Caco-2 (cell line): ENCODE results near the gene GPC6. TPM values are rescaled to one million over a fixed set of nuclear protein-coding genes. Genes with fewer than 3 reads are reported as not detected.

Experiments used
- BruUV-seq: library from RNA; stranded (reverse); fragments of 400-500 nt; replicated peaks from 2 replicates; lab custom pipeline; 2021; lab: Mats Ljungman, UMichigan
- CTCF ChIA-PET: fragments of 300-600 bp; sonication (Branson Sonifier 250); formaldehyde crosslinking; loops from one replicate; lab custom pipeline; 2022; ENCODE audit warnings: antibody characterized with exemption; lab: Charles Lee
- POLR2A ChIA-PET: fragments of 300-600 bp; sonication (Branson Sonifier 250); formaldehyde crosslinking; loops from one replicate; lab custom pipeline; 2022; ENCODE audit warnings: antibody characterized with exemption; lab: Charles Lee
- DNase-seq, 2 experiments: peaks; one replicate each; pipeline versions ENCODE4 v3.0.0 to v3.0.0-alpha.2; 2020 to 2022
- H3K27me3 ChIP-seq: replicated peaks from 2 replicates; pipeline ENCODE4 v1.6.0; 2011; ENCODE audit warnings: low read length; ENCODE audit not compliant: control insufficient read depth, insufficient read depth
- H3K36me3 ChIP-seq: 2 replicates; pipeline ENCODE4 v1.5.1; 2011; ENCODE audit warnings: low read length; ENCODE audit not compliant: control insufficient read depth, insufficient read depth
- H3K4me1 ChIP-seq: fragments of 250-450 bp; sonication (Bioruptor Pico); 2 replicates; pipeline ENCODE4 v1.5.1; 2020; ENCODE audit warnings: mild to moderate bottlenecking
- H3K4me3 ChIP-seq: 2 replicates; pipeline ENCODE4 v1.5.1; 2011; ENCODE audit warnings: low read depth, mild to moderate bottlenecking, control low read depth, low read length
- H3K9me3 ChIP-seq: fragments of 250-450 bp; sonication (Bioruptor Pico); 2 replicates; pipeline ENCODE4 v1.5.1; 2020; ENCODE audit warnings: mild to moderate bottlenecking, moderate library complexity
- H3K27ac Mint-ChIP-seq: one replicate; pipeline ENCODE4 v1.8.0; 2022; ENCODE audit warnings: mixed read lengths; ENCODE audit not compliant: unreplicated experiment
- H3K27me3 Mint-ChIP-seq: one replicate; pipeline ENCODE4 v1.8.0; 2022; ENCODE audit warnings: mixed read lengths; ENCODE audit not compliant: insufficient read depth, unreplicated experiment
- H3K36me3 Mint-ChIP-seq: one replicate; pipeline ENCODE4 v1.8.0; 2022; ENCODE audit warnings: mild to moderate bottlenecking, mixed read lengths; ENCODE audit not compliant: insufficient read depth, unreplicated experiment
- H3K4me1 Mint-ChIP-seq: one replicate; pipeline ENCODE4 v1.8.0; 2022; ENCODE audit warnings: low read depth, mixed read lengths; ENCODE audit not compliant: unreplicated experiment
- H3K4me3 Mint-ChIP-seq: one replicate; pipeline ENCODE4 v1.8.0; 2022; ENCODE audit warnings: mild to moderate bottlenecking, moderate library complexity, mixed read lengths; ENCODE audit not compliant: unreplicated experiment
- H3K9me3 Mint-ChIP-seq: one replicate; pipeline ENCODE4 v1.8.0; 2022; ENCODE audit warnings: mixed read lengths; ENCODE audit not compliant: unreplicated experiment
- intact Hi-C: fragments of 100-400 bp; cut with micrococcal nuclease; formaldehyde crosslinking; loops from one replicate; pipeline ENCODE4 v1.10.0; 2022; ENCODE audit not compliant: unreplicated experiment
- total RNA-seq: library from RNA; stranded (reverse); gene quantifications from 2 replicates; pipeline ENCODE4 v1.2.3, GENCODE V29; 2022
- TF ChIP-seq, protein P1 (sequence below), 2 experiments: fragments of 200-600 bp in 1 of 2; IDR thresholded peaks; 1 replicate in 1 of 2; 2 replicates in 1 of 2; pipeline versions ENCODE4 v1.5.1 to v1.8.0; 2011 to 2022; ENCODE audit warnings: antibody characterized with exemption in 1 of 2, control low read depth in 1 of 2, inconsistent platforms in 1 of 2, low read depth in 1 of 2, low read length in 1 of 2, mild to moderate bottlenecking in 1 of 2, moderate library complexity in 1 of 2; ENCODE audit not compliant: insufficient read depth in 1 of 2, severe bottlenecking in 1 of 2, unreplicated experiment in 1 of 2

The GPC6 gene
- total RNA-seq, 1 experiment from 2014 or later: 0.16 TPM

DNA sequence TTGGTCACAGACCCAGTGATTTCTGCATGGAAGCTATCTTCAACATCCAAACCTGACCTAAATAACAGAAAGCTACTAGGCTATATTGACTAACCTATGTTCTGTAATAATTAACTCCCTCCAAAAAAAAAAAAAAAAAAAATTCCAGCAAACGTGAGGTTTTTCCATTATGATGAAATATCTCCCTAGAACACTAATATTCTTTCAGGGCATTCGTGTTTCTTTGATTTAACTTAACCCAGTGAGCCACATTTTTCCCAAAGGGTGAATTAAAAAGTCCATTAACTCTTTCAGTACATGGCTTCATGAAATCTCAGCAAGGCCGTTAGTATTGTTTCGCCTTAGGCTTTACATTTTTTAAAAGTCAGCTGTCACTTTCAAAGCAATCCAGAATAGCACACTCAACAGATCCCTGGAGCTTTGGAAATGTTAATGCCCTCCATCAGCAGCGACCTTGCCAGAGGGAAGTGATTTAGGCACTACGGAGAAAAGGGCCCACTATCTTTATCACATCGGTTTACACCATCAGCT is 1077.1 kb downstream of the GPC6 start:
- peaks cover 7% of the 10 kb centered on the region for H3K27me3 Mint-ChIP-seq
- ChIA-PET CTCF (no interaction called here), POLR2A (no interaction called here)
- Histone ChIP-seq H3K27me3 (no peaks in the 10 kb centered on the region), H3K36me3 (no peaks in the 10 kb centered on the region), H3K4me3 (no peak overlapping the region), H3K9me3 (no peaks in the 10 kb centered on the region), H3K4me1 (no peaks in the 10 kb centered on the region)
- TF ChIP-seq, protein P1, sequence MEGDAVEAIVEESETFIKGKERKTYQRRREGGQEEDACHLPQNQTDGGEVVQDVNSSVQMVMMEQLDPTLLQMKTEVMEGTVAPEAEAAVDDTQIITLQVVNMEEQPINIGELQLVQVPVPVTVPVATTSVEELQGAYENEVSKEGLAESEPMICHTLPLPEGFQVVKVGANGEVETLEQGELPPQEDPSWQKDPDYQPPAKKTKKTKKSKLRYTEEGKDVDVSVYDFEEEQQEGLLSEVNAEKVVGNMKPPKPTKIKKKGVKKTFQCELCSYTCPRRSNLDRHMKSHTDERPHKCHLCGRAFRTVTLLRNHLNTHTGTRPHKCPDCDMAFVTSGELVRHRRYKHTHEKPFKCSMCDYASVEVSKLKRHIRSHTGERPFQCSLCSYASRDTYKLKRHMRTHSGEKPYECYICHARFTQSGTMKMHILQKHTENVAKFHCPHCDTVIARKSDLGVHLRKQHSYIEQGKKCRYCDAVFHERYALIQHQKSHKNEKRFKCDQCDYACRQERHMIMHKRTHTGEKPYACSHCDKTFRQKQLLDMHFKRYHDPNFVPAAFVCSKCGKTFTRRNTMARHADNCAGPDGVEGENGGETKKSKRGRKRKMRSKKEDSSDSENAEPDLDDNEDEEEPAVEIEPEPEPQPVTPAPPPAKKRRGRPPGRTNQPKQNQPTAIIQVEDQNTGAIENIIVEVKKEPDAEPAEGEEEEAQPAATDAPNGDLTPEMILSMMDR (IDR thresholded peaks at IDR 0.05; ENCODE audit: insufficient read depth in 1 of 2, low read depth in 1 of 2, low read length in 1 of 2, severe bottlenecking in 1 of 2, unreplicated experiment in 1 of 2): no peak
- no peaks in the 10 kb centered on the region for H3K36me3 Mint-ChIP-seq
- H3K4me3 Mint-ChIP-seq: no peak overlapping the region
- no TSS peak for BruUV-seq
- no peak overlapping the region for H3K27ac Mint-ChIP-seq
- no peak for DNase-seq
- H3K4me1 Mint-ChIP-seq: peaks cover 8% of the 10 kb centered on the region
- intact Hi-C loops: no loop called here
- H3K9me3 Mint-ChIP-seq: no peaks in the 10 kb centered on the region

DNA sequence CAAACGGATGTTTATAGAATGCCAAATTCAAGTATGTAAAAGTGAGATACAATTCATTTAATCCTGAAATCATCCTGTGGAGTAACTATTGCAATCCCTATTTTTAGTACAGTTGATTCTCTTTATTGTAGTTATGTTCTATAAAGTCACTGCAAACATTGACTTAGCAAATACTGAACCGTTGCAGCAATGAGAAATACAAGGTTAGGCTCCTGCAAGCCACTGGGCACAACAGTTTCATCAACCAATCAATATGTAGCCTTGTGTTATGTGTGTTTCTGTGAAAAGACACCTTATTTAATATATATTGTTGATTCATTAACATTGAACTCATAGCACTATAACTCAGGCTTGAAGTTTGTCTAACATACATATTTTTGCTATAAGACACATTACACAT is 1078.4 kb downstream of the GPC6 start:
- Mint-ChIP-seq H3K4me3 (no peak overlapping the region), H3K27ac (no peak overlapping the region), H3K36me3 (no peaks in the 10 kb centered on the region), H3K27me3 (peaks cover 7% of the 10 kb centered on the region), H3K4me1 (peaks cover 8% of the 10 kb centered on the region), H3K9me3 (no peaks in the 10 kb centered on the region)
- no TSS peak for BruUV-seq
- no peak overlapping the region for H3K4me3 ChIP-seq
- TF ChIP-seq, protein P1 (IDR thresholded peaks at IDR 0.05; ENCODE audit: insufficient read depth in 1 of 2, low read depth in 1 of 2, low read length in 1 of 2, severe bottlenecking in 1 of 2, unreplicated experiment in 1 of 2): no peak
- no peaks in the 10 kb centered on the region for H3K9me3 ChIP-seq
- H3K27me3 ChIP-seq: no peaks in the 10 kb centered on the region
- ChIA-PET CTCF (no interaction called here), POLR2A (no interaction called here)
- no peaks in the 10 kb centered on the region for H3K36me3 ChIP-seq
- intact Hi-C loops: no loop called here
- no peaks in the 10 kb centered on the region for H3K4me1 ChIP-seq
- no peak for DNase-seq

DNA sequence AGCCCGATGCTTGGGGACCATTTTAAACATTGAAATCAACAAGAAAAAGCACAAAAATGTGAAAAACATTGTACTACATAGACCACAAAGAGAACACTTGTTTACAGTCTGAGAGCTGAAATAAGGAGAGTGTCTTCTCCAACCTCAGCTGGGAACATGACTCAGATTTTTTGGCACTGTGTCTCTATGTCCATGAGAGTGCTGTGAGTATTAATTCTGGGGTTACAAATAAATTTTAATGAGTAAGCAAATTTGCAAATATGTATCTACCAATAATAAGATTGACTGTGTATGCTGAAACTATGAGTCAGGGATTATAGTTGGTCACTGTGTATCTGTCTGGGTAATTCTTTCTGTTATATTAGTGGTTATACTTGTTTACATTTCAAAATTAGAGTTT is 1078.9 kb downstream of the GPC6 start:
- DNase-seq: no peak

More for the DNA sequence above, 1078.9 kb downstream of the GPC6 start:
- Mint-ChIP-seq H3K9me3 (no peaks in the 10 kb centered on the region), H3K27me3 (peaks cover 7% of the 10 kb centered on the region), H3K4me3 (no peak overlapping the region), H3K4me1 (peaks cover 8% of the 10 kb centered on the region), H3K27ac (no peak overlapping the region), H3K36me3 (no peaks in the 10 kb centered on the region)
- H3K27me3 ChIP-seq: no peaks in the 10 kb centered on the region
- H3K9me3 ChIP-seq: no peaks in the 10 kb centered on the region
- no peaks in the 10 kb centered on the region for H3K4me1 ChIP-seq
- BruUV-seq: no TSS peak
- intact Hi-C loops: no loop called here
- ChIA-PET POLR2A (no interaction called here), CTCF (no interaction called here)
- TF ChIP-seq, protein P1 (IDR thresholded peaks at IDR 0.05; ENCODE audit: insufficient read depth in 1 of 2, low read depth in 1 of 2, low read length in 1 of 2, severe bottlenecking in 1 of 2, unreplicated experiment in 1 of 2): no peak
- no peak overlapping the region for H3K4me3 ChIP-seq
- H3K36me3 ChIP-seq: no peaks in the 10 kb centered on the region
